Measurements from ENCODE around the gene XXYLT1.

XXYLT1 gene

GRCh38 chr3:195226900-195227447 is 44.0 kb downstream of the XXYLT1 start:
- TF ChIP-seq ZNF70 (CRISPR knock-in tag; IDR thresholded peaks at IDR 0.05): no peak
- TF ChIP-seq ARNTL (CRISPR knock-in tag; IDR thresholded peaks at IDR 0.05; ENCODE audit: borderline replicate concordance, low read depth): no peak
- no peak for TF ChIP-seq ESRRG (CRISPR knock-in tag; IDR thresholded peaks at IDR 0.05)
- no peak for TF ChIP-seq TOX (CRISPR knock-in tag; IDR thresholded peaks at IDR 0.05; ENCODE audit: borderline replicate concordance)
- TF ChIP-seq SNAI2 (CRISPR knock-in tag; IDR thresholded peaks at IDR 0.05): no peak
- TF ChIP-seq OSR1 (CRISPR knock-in tag; IDR thresholded peaks at IDR 0.05): no peak
- TF ChIP-seq PPARA (CRISPR knock-in tag; IDR thresholded peaks at IDR 0.05; ENCODE audit: borderline replicate concordance): no peak
- TF ChIP-seq ZFP3 (CRISPR knock-in tag; IDR thresholded peaks at IDR 0.05): no peak
- no peak for TF ChIP-seq GLIS3 (CRISPR knock-in tag; IDR thresholded peaks at IDR 0.05)
- no peak for TF ChIP-seq ZC3H10 (CRISPR knock-in tag; IDR thresholded peaks at IDR 0.05)
- TF ChIP-seq, protein P1, sequence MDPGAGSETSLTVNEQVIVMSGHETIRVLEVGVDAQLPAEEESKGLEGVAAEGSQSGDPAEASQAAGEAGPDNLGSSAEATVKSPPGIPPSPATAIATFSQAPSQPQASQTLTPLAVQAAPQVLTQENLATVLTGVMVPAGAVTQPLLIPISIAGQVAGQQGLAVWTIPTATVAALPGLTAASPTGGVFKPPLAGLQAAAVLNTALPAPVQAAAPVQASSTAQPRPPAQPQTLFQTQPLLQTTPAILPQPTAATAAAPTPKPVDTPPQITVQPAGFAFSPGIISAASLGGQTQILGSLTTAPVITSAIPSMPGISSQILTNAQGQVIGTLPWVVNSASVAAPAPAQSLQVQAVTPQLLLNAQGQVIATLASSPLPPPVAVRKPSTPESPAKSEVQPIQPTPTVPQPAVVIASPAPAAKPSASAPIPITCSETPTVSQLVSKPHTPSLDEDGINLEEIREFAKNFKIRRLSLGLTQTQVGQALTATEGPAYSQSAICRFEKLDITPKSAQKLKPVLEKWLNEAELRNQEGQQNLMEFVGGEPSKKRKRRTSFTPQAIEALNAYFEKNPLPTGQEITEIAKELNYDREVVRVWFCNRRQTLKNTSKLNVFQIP (CRISPR knock-in tag; IDR thresholded peaks at IDR 0.05; ENCODE audit: borderline replicate concordance, low read depth): no peak
- TF ChIP-seq RARB (CRISPR knock-in tag; IDR thresholded peaks at IDR 0.05): no peak
- TF ChIP-seq, protein P2, sequence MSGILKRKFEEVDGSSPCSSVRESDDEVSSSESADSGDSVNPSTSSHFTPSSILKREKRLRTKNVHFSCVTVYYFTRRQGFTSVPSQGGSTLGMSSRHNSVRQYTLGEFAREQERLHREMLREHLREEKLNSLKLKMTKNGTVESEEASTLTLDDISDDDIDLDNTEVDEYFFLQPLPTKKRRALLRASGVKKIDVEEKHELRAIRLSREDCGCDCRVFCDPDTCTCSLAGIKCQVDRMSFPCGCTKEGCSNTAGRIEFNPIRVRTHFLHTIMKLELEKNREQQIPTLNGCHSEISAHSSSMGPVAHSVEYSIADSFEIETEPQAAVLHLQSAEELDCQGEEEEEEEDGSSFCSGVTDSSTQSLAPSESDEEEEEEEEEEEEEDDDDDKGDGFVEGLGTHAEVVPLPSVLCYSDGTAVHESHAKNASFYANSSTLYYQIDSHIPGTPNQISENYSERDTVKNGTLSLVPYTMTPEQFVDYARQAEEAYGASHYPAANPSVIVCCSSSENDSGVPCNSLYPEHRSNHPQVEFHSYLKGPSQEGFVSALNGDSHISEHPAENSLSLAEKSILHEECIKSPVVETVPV (CRISPR knock-in tag; IDR thresholded peaks at IDR 0.05): no peak
- TF ChIP-seq ZNF8 (CRISPR knock-in tag; IDR thresholded peaks at IDR 0.05): no peak
- peak; percentile 76 for ATAC-seq

DNA sequence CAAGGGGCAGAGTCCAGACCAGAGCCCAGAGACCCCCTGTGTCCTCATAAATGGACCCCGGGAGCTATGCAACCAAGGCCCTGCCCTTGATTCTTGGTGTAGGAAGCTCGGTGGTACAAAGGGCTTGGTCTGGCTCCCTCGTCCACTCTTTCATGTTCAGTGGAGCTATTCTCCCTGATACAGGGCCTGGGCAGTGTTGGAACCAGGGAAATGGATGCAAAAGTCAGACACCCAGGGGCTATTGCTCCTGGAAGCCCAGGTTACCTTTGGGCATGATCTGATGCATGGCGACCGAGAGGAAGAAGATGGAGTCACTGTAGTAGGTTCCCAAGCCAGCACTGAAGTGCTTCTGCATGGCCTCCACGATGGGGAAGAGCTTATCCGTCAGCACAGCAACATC is 44.5 kb downstream of the XXYLT1 start:
- TF ChIP-seq ESRRG (CRISPR knock-in tag; IDR thresholded peaks at IDR 0.05): no peak
- TF ChIP-seq ZFP3 (CRISPR knock-in tag; IDR thresholded peaks at IDR 0.05): no peak
- TF ChIP-seq ZNF70 (CRISPR knock-in tag; IDR thresholded peaks at IDR 0.05): no peak
- no peak for TF ChIP-seq ZNF565 (CRISPR knock-in tag; conservative IDR thresholded peaks at IDR 0.05; ENCODE audit: low read depth)
- no peak for TF ChIP-seq SNAI2 (CRISPR knock-in tag; IDR thresholded peaks at IDR 0.05)
- no peak for TF ChIP-seq OSR1 (CRISPR knock-in tag; IDR thresholded peaks at IDR 0.05)
- TF ChIP-seq ARNTL (CRISPR knock-in tag; IDR thresholded peaks at IDR 0.05; ENCODE audit: borderline replicate concordance, low read depth): no peak
- TF ChIP-seq, protein P3, sequence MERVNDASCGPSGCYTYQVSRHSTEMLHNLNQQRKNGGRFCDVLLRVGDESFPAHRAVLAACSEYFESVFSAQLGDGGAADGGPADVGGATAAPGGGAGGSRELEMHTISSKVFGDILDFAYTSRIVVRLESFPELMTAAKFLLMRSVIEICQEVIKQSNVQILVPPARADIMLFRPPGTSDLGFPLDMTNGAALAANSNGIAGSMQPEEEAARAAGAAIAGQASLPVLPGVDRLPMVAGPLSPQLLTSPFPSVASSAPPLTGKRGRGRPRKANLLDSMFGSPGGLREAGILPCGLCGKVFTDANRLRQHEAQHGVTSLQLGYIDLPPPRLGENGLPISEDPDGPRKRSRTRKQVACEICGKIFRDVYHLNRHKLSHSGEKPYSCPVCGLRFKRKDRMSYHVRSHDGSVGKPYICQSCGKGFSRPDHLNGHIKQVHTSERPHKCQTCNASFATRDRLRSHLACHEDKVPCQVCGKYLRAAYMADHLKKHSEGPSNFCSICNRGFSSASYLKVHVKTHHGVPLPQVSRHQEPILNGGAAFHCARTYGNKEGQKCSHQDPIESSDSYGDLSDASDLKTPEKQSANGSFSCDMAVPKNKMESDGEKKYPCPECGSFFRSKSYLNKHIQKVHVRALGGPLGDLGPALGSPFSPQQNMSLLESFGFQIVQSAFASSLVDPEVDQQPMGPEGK (CRISPR knock-in tag; IDR thresholded peaks at IDR 0.05; ENCODE audit: borderline replicate concordance): no peak
- TF ChIP-seq TSHZ2 (CRISPR knock-in tag; IDR thresholded peaks at IDR 0.05): no peak
- ATAC-seq: no peak

DNA sequence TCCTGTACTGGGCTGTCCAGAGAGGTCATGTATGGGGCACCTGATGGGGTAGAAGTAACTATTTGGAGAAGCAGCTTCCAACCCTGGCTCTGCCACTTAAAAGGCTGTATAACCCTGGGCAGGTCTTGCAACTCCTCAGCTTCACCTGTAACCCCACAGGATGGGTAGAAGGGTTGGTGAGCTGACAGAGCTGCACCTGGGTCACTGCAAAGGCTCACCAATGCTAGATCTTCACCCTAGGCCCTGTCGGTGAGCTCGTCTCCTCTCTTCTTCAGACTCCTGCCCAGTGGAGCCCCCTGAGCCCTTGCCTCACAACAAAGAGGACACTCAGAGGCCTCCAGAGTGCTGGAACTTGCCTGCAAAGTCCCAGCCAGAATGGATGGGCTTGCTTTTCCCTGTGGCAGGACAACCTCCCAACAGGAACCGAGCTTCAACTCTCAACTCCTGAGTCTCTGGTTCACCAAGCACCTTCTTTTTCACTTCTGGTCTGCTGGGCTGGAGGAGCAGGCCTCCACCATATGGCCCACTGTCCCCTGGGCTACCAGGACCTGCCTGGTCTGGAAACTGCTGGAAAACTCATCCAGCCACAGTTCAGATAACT is 45.9 kb downstream of the XXYLT1 start:
- TF ChIP-seq ARNTL (CRISPR knock-in tag; IDR thresholded peaks at IDR 0.05; ENCODE audit: borderline replicate concordance, low read depth) (no peak), PPARA (CRISPR knock-in tag; IDR thresholded peaks at IDR 0.05; ENCODE audit: borderline replicate concordance) (no peak), ZC3H10 (CRISPR knock-in tag; IDR thresholded peaks at IDR 0.05) (no peak), BACH2 (CRISPR knock-in tag; IDR thresholded peaks at IDR 0.05; ENCODE audit: borderline replicate concordance) (no peak), ZFP3 (CRISPR knock-in tag; IDR thresholded peaks at IDR 0.05) (no peak), ISL1 (CRISPR knock-in tag; IDR thresholded peaks at IDR 0.05) (no peak), RARB (CRISPR knock-in tag; IDR thresholded peaks at IDR 0.05) (no peak), TOX (CRISPR knock-in tag; IDR thresholded peaks at IDR 0.05; ENCODE audit: borderline replicate concordance) (no peak), GLIS3 (CRISPR knock-in tag; IDR thresholded peaks at IDR 0.05) (no peak), OSR1 (CRISPR knock-in tag; IDR thresholded peaks at IDR 0.05) (no peak), ZNF565 (CRISPR knock-in tag; conservative IDR thresholded peaks at IDR 0.05; ENCODE audit: low read depth) (no peak), SNAI2 (CRISPR knock-in tag; IDR thresholded peaks at IDR 0.05) (no peak), ZNF8 (CRISPR knock-in tag; IDR thresholded peaks at IDR 0.05) (no peak), TSHZ2 (CRISPR knock-in tag; IDR thresholded peaks at IDR 0.05) (no peak), ZNF70 (CRISPR knock-in tag; IDR thresholded peaks at IDR 0.05) (no peak)
- TF ChIP-seq, protein P2 (CRISPR knock-in tag; IDR thresholded peaks at IDR 0.05): no peak
- ATAC-seq: no peak
